Measurements from ENCODE around the gene AEBP2. TPM values are rescaled to one million over a fixed set of nuclear protein-coding genes. Genes with fewer than 3 reads are reported as not detected.
"Not testable (repeated sequence)": the region's sequence is repeated elsewhere in the genome, so short reads cannot be mapped to it uniquely, and the experiment has no call there.

AEBP2 gene
- 35.2 and 38.3 TPM in 2 replicates for total RNA-seq
- long read RNA-seq, partial matches to known transcripts: 2 of 9 reads
- long read RNA-seq, other reads (novel, unspliced or antisense): 7 of 9 reads

DNA sequence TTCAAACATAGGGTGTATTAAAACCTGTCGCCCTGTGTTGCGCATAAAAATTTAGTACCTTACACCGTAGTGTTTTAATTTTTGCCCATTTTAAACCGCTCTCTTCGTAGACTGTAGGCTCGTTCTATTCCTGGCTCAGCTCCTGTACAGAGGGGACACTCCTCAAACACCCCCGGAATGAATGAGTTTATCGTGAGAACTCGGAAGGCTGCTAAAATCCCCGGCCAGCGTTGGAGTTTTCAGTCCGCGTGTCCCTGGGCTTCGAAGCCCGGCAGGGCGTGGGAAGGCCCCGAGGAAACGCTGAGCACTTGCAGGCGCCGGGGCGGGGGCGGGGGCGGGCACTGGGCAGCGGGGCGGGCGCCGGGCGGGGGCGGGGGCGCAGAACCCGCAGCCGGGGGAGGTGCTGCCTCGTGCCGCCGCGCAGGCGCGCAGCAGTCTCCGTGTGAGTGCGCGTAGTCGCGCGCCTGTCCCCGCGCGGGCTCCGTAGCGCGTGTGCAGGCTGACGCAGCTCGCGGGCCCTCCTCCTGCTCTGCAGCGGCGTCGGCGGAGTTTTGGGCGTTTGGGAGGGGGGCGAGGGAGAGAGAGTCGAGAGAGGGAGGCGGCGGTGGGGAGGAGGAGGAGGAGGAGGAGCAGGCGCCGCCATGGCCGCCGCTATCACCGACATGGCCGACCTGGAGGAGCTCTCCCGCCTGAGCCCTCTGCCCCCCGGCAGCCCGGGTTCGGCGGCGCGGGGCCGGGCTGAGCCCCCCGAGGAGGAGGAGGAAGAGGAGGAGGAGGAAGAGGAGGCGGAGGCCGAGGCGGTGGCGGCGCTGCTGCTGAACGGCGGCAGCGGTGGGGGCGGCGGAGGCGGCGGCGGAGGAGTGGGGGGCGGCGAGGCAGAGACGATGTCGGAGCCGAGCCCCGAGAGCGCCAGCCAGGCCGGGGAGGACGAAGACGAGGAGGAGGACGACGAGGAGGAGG is at the start of gene AEBP2:
TSS of gene AEBP2 (plus strand) at position 434 of the 960 bp plus-strand sequence. CDS start at position 642, 208 bp downstream.
- peaks cover 4% of the 10 kb centered on the region for H3K9me3 Mint-ChIP-seq
- peaks cover 31% of the 10 kb centered on the region for H3K4me1 Mint-ChIP-seq
- peak within 1 kb of the TSS; percentile 98 for H3K27ac Mint-ChIP-seq (ENCODE audit: unreplicated experiment)
- H3K27me3 Mint-ChIP-seq (ENCODE audit: low read depth): peaks cover 9% of the 10 kb centered on the region
- peak; percentile 73 for DNase-seq (ENCODE audit: low read depth, low spot score)
- no peak for TF ChIP-seq CTCF (conservative IDR thresholded peaks at IDR 0.05)
- H3K4me3 Mint-ChIP-seq: peak within 1 kb of the TSS; percentile 99
- peaks cover 7% of the 10 kb centered on the region for H3K36me3 Mint-ChIP-seq (ENCODE audit: low read depth)

- Mint-ChIP-seq H3K4me3 (no peak overlapping the region), H3K27ac (ENCODE audit: unreplicated experiment) (no peak overlapping the region), H3K9me3 (no peaks in the 10 kb centered on the region), H3K27me3 (ENCODE audit: low read depth) (no peaks in the 10 kb centered on the region), H3K36me3 (ENCODE audit: low read depth) (no peaks in the 10 kb centered on the region), H3K4me1 (peaks cover 7% of the 10 kb centered on the region)
- DNase-seq (ENCODE audit: low read depth, low spot score): no peak
- no peak for TF ChIP-seq CTCF (conservative IDR thresholded peaks at IDR 0.05)
These were observed 49.2 kb upstream of the AEBP2 start for GRCh38 chr12:19390051-19390598.

GRCh38 chr12:19392644-19393043 is 46.6 kb upstream of the AEBP2 start:
- not testable (repeated sequence) for H3K4me3 Mint-ChIP-seq; DNase-seq (ENCODE audit: low read depth, low spot score); H3K36me3 Mint-ChIP-seq (ENCODE audit: low read depth); H3K27ac Mint-ChIP-seq (ENCODE audit: unreplicated experiment); H3K27me3 Mint-ChIP-seq (ENCODE audit: low read depth); H3K9me3 Mint-ChIP-seq; H3K4me1 Mint-ChIP-seq

DNA sequence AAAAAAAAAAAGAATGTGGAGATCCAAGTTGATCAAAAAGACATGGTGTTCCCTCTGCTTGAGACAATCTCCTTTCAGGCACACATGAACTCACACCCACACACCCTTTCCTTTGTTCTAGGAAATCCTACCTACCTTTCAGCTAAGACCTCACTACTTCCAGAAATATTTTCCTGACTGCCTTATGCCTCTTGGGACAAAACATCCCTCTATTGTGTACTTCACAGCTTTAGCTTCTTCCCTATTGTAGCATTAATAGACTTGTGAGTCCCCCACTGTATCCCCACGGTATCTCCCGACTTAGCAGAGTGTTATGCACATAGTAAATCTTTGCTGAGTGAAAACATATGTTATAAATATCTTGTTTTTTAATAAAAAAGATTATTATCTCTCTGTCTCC is 44.9 kb upstream of the AEBP2 start:
- H3K36me3 Mint-ChIP-seq (ENCODE audit: low read depth): no peaks in the 10 kb centered on the region
- H3K27ac Mint-ChIP-seq (ENCODE audit: unreplicated experiment): no peak overlapping the region
- no peak overlapping the region for H3K4me3 Mint-ChIP-seq
- peaks cover 7% of the 10 kb centered on the region for H3K4me1 Mint-ChIP-seq
- no peaks in the 10 kb centered on the region for H3K9me3 Mint-ChIP-seq
- DNase-seq (ENCODE audit: low read depth, low spot score): no peak
- TF ChIP-seq CTCF (conservative IDR thresholded peaks at IDR 0.05): no peak
- no peaks in the 10 kb centered on the region for H3K27me3 Mint-ChIP-seq (ENCODE audit: low read depth)

- no peaks in the 10 kb centered on the region for H3K27me3 Mint-ChIP-seq (ENCODE audit: low read depth)
- no peak overlapping the region for H3K4me3 Mint-ChIP-seq
- no peak for TF ChIP-seq CTCF (conservative IDR thresholded peaks at IDR 0.05)
- no peak overlapping the region for H3K27ac Mint-ChIP-seq (ENCODE audit: unreplicated experiment)
- no peaks in the 10 kb centered on the region for H3K36me3 Mint-ChIP-seq (ENCODE audit: low read depth)
- peaks cover 7% of the 10 kb centered on the region for H3K4me1 Mint-ChIP-seq
- no peaks in the 10 kb centered on the region for H3K9me3 Mint-ChIP-seq
- no peak for DNase-seq (ENCODE audit: low read depth, low spot score)
These were observed 41.8 kb upstream of the AEBP2 start for GRCh38 chr12:19397534-19397933.
